GM12878 (cell line): ENCODE results near the gene CDCA7. TPM values are rescaled to one million over a fixed set of nuclear protein-coding genes. Genes with fewer than 3 reads are reported as not detected.
A peak's percentile ranks its signal among the peaks of the same experiment; 100 is the strongest.

Experiments used
- ATAC-seq: fragments of 200-7000 bp; cut with Tn5 transposase; 3 replicates; pipeline ENCODE4 v1.9.1; 2020; ENCODE audit warnings: mild to moderate bottlenecking, moderate library complexity
- BruUV-seq: library from RNA; stranded (reverse); fragments of 400-500 nt; replicated peaks from 2 replicates; lab custom pipeline; 2021; lab: Mats Ljungman, UMichigan
- CTCF ChIA-PET: fragments of 300-600 bp; sonication (Branson Sonifier 250); formaldehyde crosslinking; extraction: SDS; loops from one replicate; lab custom pipeline; 2021; ENCODE audit warnings: inconsistent platforms; lab: Yijun Ruan, JAX
- POLR2A ChIA-PET: fragments of 350-600 bp; formaldehyde crosslinking; extraction: SDS; loops from one replicate; lab custom pipeline; 2021; ENCODE audit warnings: inconsistent platforms; lab: Charles Lee
- RAD21 ChIA-PET: fragments of 300-600 bp; sonication (Branson Sonifier 250); formaldehyde crosslinking; loops from one replicate; lab custom pipeline; 2023; ENCODE audit warnings: antibody characterized with exemption; ENCODE audit not compliant: unreplicated experiment; lab: Charles Lee
- SMC1A ChIA-PET: fragments of 300-600 bp; sonication (Branson Sonifier 250); formaldehyde crosslinking; loops from one replicate; lab custom pipeline; 2023; ENCODE audit not compliant: unreplicated experiment, uncharacterized antibody; lab: Charles Lee
- DNase-seq: peaks from one replicate; pipeline ENCODE4 v3.0.0-alpha.2; 2011; ENCODE audit warnings: low read depth, low spot score
- FAIRE-seq: peaks from 3 replicates; lab custom pipeline; 2011; peaks lifted over from hg19 to GRCh38; lab: Jason Lieb, UNC
- H2AFZ ChIP-seq: 2 replicates; pipeline ENCODE4 v1.6.0; 2011; ENCODE audit warnings: low read depth, low read length, control low read depth; ENCODE audit not compliant: control insufficient read depth
- H3K27ac ChIP-seq: 2 replicates; pipeline ENCODE4 v1.5.1; 2011; ENCODE audit warnings: control low read depth; ENCODE audit not compliant: control insufficient read depth, insufficient read depth
- H3K27me3 ChIP-seq, 2 experiments: replicated peaks in 1 of 2; 2 replicates each; pipeline versions ENCODE4 v1.6.0 to v1.6.1; 2011; ENCODE audit warnings: low read length in 1 of 2; ENCODE audit not compliant: control insufficient read depth in 2 of 2, insufficient read depth in 2 of 2
- H3K36me3 ChIP-seq, 2 experiments: 2 replicates each; pipeline ENCODE4 v1.5.1; 2011; ENCODE audit warnings: low read length in 1 of 2; ENCODE audit not compliant: control insufficient read depth in 2 of 2, insufficient read depth in 2 of 2
- H3K4me1 ChIP-seq: 2 replicates; pipeline ENCODE4 v1.6.1; 2011; ENCODE audit warnings: mild to moderate bottlenecking, low read length, moderate library complexity, mixed read lengths; ENCODE audit not compliant: control insufficient read depth, insufficient read depth
- H3K4me2 ChIP-seq: 2 replicates; pipeline ENCODE4 v1.6.0; 2011; ENCODE audit warnings: control low read depth; ENCODE audit not compliant: control insufficient read depth, insufficient read depth
- H3K4me3 ChIP-seq: fragments of 200-600 bp; sonication (generic); 2 replicates; pipeline ENCODE4 v1.5.1; 2016
- H3K79me2 ChIP-seq: 2 replicates; pipeline ENCODE4 v1.6.0; 2011; ENCODE audit warnings: low read length; ENCODE audit not compliant: control insufficient read depth, insufficient read depth
- H3K9ac ChIP-seq: 2 replicates; pipeline ENCODE4 v1.8.0; 2011; ENCODE audit warnings: low read length, control low read depth, mixed read lengths; ENCODE audit not compliant: control insufficient read depth, insufficient read depth
- H3K9me3 ChIP-seq: replicated peaks from 3 replicates; pipeline ENCODE4 v1.5.1; 2011; ENCODE audit warnings: mild to moderate bottlenecking, low read length; ENCODE audit not compliant: control insufficient read depth, insufficient read depth
- H4K20me1 ChIP-seq: 2 replicates; pipeline ENCODE4 v1.6.0; 2011; ENCODE audit not compliant: control insufficient read depth, insufficient read depth
- MXI1 ChIP-seq: fragments of 150-350 bp; IDR thresholded peaks from 2 replicates; pipeline ENCODE4 v1.6.1; 2011; ENCODE audit warnings: low read depth, mild to moderate bottlenecking, inconsistent platforms, low read length, improper control_type of control experiment
- RAD21 ChIP-seq: IDR thresholded peaks from 2 replicates; pipeline ENCODE4 v1.6.1; 2011; ENCODE audit warnings: mild to moderate bottlenecking, low read depth, low read length, moderate library complexity; ENCODE audit not compliant: insufficient read depth
- WGBS: methylation state at CpG from one replicate; pipeline ENCODE4 v1.1.6; 2016; ENCODE audit warnings: low lambda C conversion rate; ENCODE audit not compliant: insufficient replicate concordance, insufficient coverage; ENCODE audit errors: missing lambda C conversion rate; 5-methylcytosine and 5-hydroxymethylcytosine counted together
- in situ Hi-C: fragments of 300-500 bp; cut with MboI; formaldehyde crosslinking; loops from 9 replicates; pipeline ENCODE4 v1.14.3; 2018; ENCODE audit warnings: mixed read lengths
- intact Hi-C: fragments of 100-400 bp; cut with micrococcal nuclease; formaldehyde crosslinking; loops from one replicate; pipeline ENCODE4 v1.14.2; 2022; ENCODE audit not compliant: unreplicated experiment
- polyA plus RNA-seq, 11 experiments: library from polyadenylated mRNA; depleted of rRNA in 4 of 11; unstranded in 6 of 11; stranded (reverse) in 5 of 11; fragments of >200 nt; fragmentation: Nextera tagmentation in 4 of 11; fragmentation: Illumina TruSeq in 1 of 11; extraction: Ambion mirVana in 4 of 11; extraction: Trizol in 1 of 11; gene quantifications; 1 replicate in 1 of 11; 2 replicates in 10 of 11; pipeline versions ENCODE4 v1.2.1 to v1.2.3, GENCODE V29; 2011 to 2016; ENCODE audit warnings: inconsistent platforms in 2 of 11, missing spikeins in 2 of 11, low read depth in 1 of 11
- total RNA-seq, 4 experiments: library from RNA; depleted of rRNA in 3 of 4; stranded (reverse); fragments of >200 nt in 3 of 4; fragmentation: Illumina TruSeq in 1 of 4; extraction: Trizol in 1 of 4; gene quantifications; 2 replicates each; pipeline versions ENCODE4 v1.2.1 to v1.2.3, GENCODE V29; 2013 to 2021
- TF ChIP-seq, protein P1 (sequence below), 3 experiments: IDR thresholded peaks in 2 of 3; conservative IDR thresholded peaks in 1 of 3; 2 replicates each; pipeline ENCODE4 v1.5.1; 2011; ENCODE audit warnings: low read depth in 3 of 3, low read length in 3 of 3, mild to moderate bottlenecking in 3 of 3, control low read depth in 2 of 3, moderate library complexity in 2 of 3, inconsistent platforms in 1 of 3, mixed read lengths in 1 of 3; ENCODE audit not compliant: control insufficient read depth in 2 of 3, insufficient read depth in 1 of 3; ENCODE audit errors: extremely low read depth in 1 of 3

The CDCA7 gene
- total and polyA plus RNA-seq, 10 of the 15 experiments (the other 5 are each of a cell fraction or from before 2014, with no cell fraction given): 23.5 to 71.3 (median 40.8) TPM

DNA sequence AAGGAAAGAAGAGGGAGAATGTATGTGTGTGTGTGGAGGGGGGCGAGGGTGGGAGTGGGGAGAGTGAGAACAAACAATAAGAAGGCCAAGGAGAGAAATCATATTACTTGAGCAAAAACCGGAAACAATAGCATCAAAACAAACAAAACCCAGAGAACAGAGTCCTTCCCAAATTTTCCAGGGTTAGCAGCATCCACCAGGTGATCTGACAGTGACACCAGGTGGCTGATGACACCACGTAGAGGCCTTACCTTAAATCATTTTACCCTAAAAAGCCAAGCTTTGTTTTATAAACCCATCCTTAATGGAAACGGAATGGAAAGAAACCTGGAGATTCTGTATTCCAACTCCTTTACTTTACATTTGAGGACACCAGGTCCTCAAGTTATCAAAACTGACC is 42.9 kb downstream of the CDCA7 start:
- TF ChIP-seq RAD21 (peak; percentile 63), MXI1 (no peak)
- TF ChIP-seq, protein P1, sequence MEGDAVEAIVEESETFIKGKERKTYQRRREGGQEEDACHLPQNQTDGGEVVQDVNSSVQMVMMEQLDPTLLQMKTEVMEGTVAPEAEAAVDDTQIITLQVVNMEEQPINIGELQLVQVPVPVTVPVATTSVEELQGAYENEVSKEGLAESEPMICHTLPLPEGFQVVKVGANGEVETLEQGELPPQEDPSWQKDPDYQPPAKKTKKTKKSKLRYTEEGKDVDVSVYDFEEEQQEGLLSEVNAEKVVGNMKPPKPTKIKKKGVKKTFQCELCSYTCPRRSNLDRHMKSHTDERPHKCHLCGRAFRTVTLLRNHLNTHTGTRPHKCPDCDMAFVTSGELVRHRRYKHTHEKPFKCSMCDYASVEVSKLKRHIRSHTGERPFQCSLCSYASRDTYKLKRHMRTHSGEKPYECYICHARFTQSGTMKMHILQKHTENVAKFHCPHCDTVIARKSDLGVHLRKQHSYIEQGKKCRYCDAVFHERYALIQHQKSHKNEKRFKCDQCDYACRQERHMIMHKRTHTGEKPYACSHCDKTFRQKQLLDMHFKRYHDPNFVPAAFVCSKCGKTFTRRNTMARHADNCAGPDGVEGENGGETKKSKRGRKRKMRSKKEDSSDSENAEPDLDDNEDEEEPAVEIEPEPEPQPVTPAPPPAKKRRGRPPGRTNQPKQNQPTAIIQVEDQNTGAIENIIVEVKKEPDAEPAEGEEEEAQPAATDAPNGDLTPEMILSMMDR (IDR thresholded peaks at IDR 0.05 in 2 of 3, conservative IDR thresholded peaks at IDR 0.05 in 1 of 3; ENCODE audit: control insufficient read depth in 2 of 3, extremely low read depth in 1 of 3, insufficient read depth in 1 of 3, low read depth in 3 of 3, low read length in 3 of 3): peak in 2 of 3 experiments; percentile 21 to 36; a peak in 2 of 6 replicates
- no peak for DNase-seq
- no TSS peak for BruUV-seq
- Histone ChIP-seq H3K9me3 (no peaks in the 10 kb centered on the region), H2AFZ (no peak overlapping the region), H3K27ac (no peak overlapping the region), H4K20me1 (no peaks in the 10 kb centered on the region), H3K79me2 (no peaks in the 10 kb centered on the region), H3K4me1 (no peaks in the 10 kb centered on the region), H3K9ac (no peak overlapping the region), H3K36me3 (no peaks in the 10 kb centered on the region), H3K4me2 (no peak overlapping the region), H3K4me3 (no peak overlapping the region), H3K27me3 (peaks cover 1 to 6% of the 10 kb centered on the region in 2 experiments; a peak in 3 of 4 replicates)
- SMC1A ChIA-PET: interaction anchor here (1.3 kb wide), 1 partner anchor 8 kb away, joined by 4 read pairs; no protein-coding TSS in a partner anchor
- WGBS: 7% methylated on average over 3 of the region's 4 CpGs
- no peak for ATAC-seq
- intact Hi-C loops (loop anchor here (10.0 kb wide), 1 partner anchor 373 kb away; no protein-coding TSS in a partner anchor), in situ Hi-C loops (no loop called here)
- RAD21 ChIA-PET: interaction anchor here (0.5 to 1.8 kb wide), 2 partner anchors 53 to 370 kb away, joined by 3 to 8 read pairs; no protein-coding TSS in a partner anchor
- CTCF ChIA-PET: interaction anchor here (1.2 to 2.2 kb wide), 2 partner anchors 187 to 371 kb away, joined by 4 to 5 read pairs; no protein-coding TSS in a partner anchor
- POLR2A ChIA-PET: no interaction called here
- FAIRE-seq: no peak
